Activated CD4-positive, alpha-beta T cell treated with anti-CD3 and anti-CD28 coated beads, Interleukin-2, amount 50 U/mL, for 1 hour (primary cell): Measurements from ENCODE around the gene BEND5.

ENCODE experiments used
- DNase-seq: peaks from one replicate; pipeline ENCODE4 v3.0.0-alpha.2; 2020

BEND5 gene

GRCh38 chr1:48761986-48762385 lies 14.7 kb downstream of the BEND5 start:
- DNase-seq, result no peak

- no peak for DNase-seq
Measured at GRCh38 chr1:48761411-48761810, 15.3 kb downstream of the BEND5 start.

- no peak for DNase-seq
Measured at GRCh38 chr1:48760857-48761256, 15.8 kb downstream of the BEND5 start.

- DNase-seq, result no peak
Measured at GRCh38 chr1:48758976-48759375, 17.7 kb downstream of the BEND5 start.

GRCh38 chr1:48757363-48757762 lies 19.3 kb downstream of the BEND5 start:
- no peak for DNase-seq

- DNase-seq, result no peak
Measured at GRCh38 chr1:48756683-48757316, 19.9 kb downstream of the BEND5 start.

GRCh38 chr1:48753293-48753692 lies 23.4 kb downstream of the BEND5 start:
- DNase-seq, result no peak

- DNase-seq, result no peak
Measured at GRCh38 chr1:48750109-48750508, 26.6 kb downstream of the BEND5 start.

- DNase-seq, result no peak
Measured at GRCh38 chr1:48749068-48749467, 27.6 kb downstream of the BEND5 start.

- no peak for DNase-seq
Measured at GRCh38 chr1:48746906-48747305, 29.8 kb downstream of the BEND5 start.

- no peak for DNase-seq
Measured at GRCh38 chr1:48744032-48744431, 32.7 kb downstream of the BEND5 start.

- DNase-seq, result no peak
Measured at GRCh38 chr1:48743480-48743879, 33.2 kb downstream of the BEND5 start.

GRCh38 chr1:48741380-48741779 lies 35.3 kb downstream of the BEND5 start:
- DNase-seq, result no peak

GRCh38 chr1:48740621-48741020 lies 36.1 kb downstream of the BEND5 start:
- DNase-seq, result no peak

GRCh38 chr1:48739091-48739490 lies 37.6 kb downstream of the BEND5 start:
- no peak for DNase-seq

GRCh38 chr1:48738356-48738755 lies 38.3 kb downstream of the BEND5 start:
- DNase-seq, result no peak

- DNase-seq, result no peak
Measured at GRCh38 chr1:48735796-48736195, 40.9 kb downstream of the BEND5 start.

GRCh38 chr1:48730164-48730910 lies 46.4 kb downstream of the BEND5 start:
- DNase-seq, result no peak

- DNase-seq, result no peak
Measured at GRCh38 chr1:48728584-48728983, 48.1 kb downstream of the BEND5 start.

- no peak for DNase-seq
Measured at GRCh38 chr1:48726557-48727215, 50.0 kb downstream of the BEND5 start.

- no peak for DNase-seq
Measured at GRCh38 chr1:48726139-48726538, 50.6 kb downstream of the BEND5 start.

GRCh38 chr1:48725341-48726046 lies 51.2 kb downstream of the BEND5 start:
- no peak for DNase-seq

GRCh38 chr1:48720929-48721328 lies 55.8 kb downstream of the BEND5 start:
- DNase-seq, result no peak

GRCh38 chr1:48718705-48719104 lies 58.0 kb downstream of the BEND5 start:
- no peak for DNase-seq
